GM12874 (cell line): ENCODE data around the gene ARHGAP12.

Experiments used
- TF ChIP-seq, protein P1 (sequence below): IDR thresholded peaks from 2 replicates; pipeline ENCODE4 v1.5.1; 2011; ENCODE audit warnings: low read depth, mild to moderate bottlenecking, control low read depth, low read length, moderate library complexity; ENCODE audit not compliant: insufficient read depth

Gene ARHGAP12

DNA sequence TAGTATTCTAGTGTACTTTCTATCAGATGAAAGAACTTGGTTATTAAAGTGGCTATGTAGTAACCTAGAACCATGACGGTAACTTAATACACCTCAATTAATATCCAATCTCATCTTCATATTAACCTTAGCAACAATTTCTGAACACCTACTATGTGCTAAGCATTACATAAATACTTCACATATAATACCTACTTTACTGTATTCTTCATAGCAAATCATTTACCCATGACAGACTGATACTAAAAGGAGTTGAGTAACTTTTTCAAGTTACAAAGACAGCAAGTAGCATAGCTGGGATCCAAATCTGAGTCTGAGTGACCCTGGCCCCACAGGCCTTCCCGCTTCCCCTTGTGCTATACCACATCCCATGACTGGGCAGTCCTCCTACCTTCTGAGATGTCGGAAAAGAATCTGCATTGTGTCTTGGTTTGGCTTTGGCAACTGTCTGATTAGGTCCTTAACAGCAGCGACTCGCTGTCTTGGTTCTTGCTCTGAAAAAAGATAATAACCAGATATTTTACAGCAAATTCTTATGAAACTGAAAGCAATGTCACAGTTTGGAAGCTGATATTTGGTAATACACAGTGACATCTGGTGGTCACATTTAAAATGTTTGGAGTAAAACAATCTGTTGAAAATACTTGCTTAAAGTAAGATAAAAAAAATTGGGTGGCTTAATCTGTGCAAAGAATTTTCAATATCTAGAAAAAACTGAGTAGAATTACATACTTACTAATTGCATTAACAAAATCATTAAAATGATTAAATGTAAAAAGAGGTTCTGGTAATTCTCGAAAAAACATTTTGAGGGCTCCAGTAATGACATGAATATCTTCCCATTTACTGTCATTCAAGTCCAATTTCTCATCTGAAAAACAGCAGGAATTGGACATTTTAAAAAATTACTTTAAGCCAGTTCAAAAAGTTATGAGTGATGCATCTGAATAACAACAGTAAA is 120.1 kb downstream of the ARHGAP12 start:
- TF ChIP-seq, protein P1, sequence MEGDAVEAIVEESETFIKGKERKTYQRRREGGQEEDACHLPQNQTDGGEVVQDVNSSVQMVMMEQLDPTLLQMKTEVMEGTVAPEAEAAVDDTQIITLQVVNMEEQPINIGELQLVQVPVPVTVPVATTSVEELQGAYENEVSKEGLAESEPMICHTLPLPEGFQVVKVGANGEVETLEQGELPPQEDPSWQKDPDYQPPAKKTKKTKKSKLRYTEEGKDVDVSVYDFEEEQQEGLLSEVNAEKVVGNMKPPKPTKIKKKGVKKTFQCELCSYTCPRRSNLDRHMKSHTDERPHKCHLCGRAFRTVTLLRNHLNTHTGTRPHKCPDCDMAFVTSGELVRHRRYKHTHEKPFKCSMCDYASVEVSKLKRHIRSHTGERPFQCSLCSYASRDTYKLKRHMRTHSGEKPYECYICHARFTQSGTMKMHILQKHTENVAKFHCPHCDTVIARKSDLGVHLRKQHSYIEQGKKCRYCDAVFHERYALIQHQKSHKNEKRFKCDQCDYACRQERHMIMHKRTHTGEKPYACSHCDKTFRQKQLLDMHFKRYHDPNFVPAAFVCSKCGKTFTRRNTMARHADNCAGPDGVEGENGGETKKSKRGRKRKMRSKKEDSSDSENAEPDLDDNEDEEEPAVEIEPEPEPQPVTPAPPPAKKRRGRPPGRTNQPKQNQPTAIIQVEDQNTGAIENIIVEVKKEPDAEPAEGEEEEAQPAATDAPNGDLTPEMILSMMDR: peak; percentile 22; the same call in 1 of the 2 replicates

DNA sequence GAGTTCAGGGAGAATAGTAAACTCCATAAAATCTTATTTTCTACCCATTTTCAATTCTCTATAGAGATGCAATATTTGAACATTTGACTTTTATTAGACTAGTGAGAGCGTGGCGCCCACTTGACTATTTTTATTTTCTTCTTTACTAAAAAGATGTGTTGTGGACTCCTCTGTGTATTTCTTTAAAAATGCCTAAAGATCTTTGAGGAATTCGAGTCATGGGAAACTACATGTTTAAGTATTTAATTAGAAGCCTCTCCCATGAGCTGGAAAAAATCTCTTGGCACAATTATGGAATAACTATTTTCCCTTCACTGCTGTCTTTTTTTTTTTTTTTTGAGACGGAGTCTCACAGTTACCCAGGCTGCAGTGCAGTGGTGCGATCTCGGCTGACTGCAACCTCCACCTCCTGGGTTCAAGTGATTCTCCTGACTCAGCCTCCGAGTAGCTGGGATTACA is 124.2 kb downstream of the ARHGAP12 start:
- TF ChIP-seq, protein P1: no peak

DNA sequence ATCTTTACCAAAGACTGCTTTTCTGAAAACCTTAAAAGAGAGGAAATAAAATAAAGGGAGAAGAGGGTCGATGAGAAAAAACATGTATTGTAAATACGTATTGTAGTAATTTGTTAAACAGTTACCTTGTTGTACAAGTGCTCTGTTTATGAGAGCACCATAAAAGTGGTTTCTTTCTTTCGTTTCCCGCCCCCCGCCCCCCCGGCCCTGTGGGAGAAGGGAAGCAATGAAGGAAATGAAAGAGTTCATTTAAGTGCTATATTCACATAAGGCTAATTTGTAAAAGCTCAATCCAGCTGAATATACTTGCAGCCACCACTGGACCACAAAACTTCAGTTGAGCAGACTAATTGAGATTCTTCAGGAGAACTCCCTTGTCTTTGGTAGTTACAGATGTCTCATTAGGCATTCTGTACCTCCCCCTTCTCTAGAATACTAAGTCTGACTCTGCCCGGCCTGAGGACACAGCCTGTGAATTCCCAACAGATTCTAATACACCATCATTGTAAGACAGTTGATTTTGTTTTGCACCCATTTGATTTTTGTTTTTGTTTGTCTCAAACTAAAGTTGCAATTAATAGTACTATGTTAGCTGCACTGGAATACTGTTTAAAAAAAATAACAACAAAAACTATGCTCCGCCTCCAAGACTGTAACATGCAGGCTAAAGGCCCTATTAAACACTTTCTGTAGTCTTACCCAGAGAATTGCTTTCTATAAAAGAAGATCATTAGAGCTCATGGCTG is 124.9 kb downstream of the ARHGAP12 start:
- TF ChIP-seq, protein P1: no peak

DNA sequence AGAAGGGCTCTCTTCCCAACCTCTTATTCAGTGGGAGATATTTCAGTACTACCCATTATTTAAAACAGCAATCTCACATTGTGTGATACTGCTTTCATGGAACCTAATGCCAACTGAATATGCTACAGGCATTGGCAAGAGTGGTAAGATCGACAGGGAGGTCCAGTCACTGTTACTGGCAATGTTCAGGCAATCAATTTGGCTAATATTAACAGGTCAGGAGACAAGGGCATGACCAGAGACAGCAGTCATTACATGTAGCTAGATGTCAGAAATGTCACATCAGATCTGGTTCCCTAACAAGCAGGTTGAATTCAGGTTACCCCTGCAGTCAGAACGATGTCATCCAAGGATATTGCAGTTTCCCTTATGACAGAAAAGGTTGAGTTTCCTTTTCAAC is 129.4 kb downstream of the ARHGAP12 start:
- TF ChIP-seq, protein P1: no peak

DNA sequence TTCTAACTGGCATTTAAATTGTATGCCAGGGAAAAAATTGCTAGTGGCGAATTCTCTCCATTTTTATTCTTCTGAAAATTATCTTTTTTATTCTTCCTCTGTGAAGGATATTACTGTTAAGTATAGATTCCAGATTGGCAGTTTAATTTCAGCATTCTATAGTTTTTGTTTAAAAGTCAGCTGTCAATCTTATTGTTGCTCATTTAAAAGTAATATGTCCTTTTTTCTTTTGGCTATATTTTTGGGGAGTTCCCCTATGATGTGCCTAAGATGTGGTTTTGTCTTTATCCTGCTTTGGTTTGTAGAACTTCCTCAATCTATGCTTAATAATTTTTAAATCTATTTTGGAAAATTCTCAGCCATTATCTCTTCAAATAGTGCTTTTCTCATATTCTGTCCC is 135.9 kb downstream of the ARHGAP12 start:
- TF ChIP-seq, protein P1: no peak

DNA sequence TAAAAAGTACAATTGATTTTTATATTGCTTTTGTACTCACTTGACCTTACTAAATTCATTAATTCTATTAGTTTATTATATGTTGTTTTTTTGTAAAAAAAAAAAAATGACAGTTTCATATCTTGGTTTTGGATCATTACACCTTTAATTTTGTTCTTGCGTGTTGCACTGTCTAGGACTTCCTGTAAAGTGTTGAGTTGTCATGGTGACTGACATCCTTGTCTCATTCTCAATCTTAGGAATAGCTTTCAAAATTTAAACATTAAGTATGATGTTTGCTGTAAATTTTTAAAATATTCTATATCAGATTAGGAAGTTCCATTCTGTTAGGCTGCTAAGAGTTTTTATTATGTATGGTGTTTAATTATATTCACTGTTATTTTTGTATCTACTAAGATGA is 139.1 kb downstream of the ARHGAP12 start:
- TF ChIP-seq, protein P1: no peak

DNA sequence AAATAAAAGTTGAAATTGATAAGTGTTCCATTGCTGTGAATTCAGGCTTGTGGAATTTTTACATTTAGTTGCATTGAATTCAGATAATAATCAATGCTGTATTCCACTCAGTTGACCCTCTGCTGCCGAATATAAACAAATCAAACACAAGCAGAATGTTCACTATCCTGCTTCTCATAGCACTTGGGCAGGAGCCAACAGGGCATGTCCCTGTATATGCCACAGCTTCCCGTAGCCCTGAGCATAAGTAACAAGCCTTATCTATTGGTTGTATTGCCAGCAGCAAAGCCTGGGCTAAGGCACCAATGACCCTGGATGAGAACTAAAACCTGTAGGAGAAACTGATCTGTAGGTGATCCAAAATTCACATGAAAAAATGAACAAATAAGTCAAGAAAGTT is 145.9 kb downstream of the ARHGAP12 start:
- TF ChIP-seq, protein P1: no peak
